ENCODE results near the gene FOXD4.
"Not testable (repeated sequence)": the region's sequence is repeated elsewhere in the genome, so short reads cannot be mapped to it uniquely, and the experiment has no call there.

DNA sequence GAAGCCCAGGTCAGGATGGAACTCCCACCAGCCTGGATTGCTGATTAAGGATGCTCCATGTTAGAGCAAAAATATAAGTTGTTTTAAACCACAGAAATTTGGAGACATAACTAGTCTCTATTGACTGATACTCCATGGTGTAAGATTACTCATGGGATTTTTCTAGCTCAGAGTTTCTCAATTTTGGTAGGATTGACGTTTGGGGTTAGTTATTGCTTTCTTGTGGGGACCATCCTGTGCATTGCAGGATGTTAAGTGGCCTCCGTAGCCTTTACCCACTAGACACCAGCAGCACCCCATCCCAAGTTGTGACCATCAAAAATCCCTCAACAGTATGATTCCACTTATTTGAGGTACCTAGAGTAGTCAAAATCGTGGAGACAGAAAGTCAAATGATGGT, 19.4 kb downstream of the FOXD4 start:
- TF ChIP-seq RFX5 (IDR thresholded peaks at IDR 0.05; ENCODE audit: borderline replicate concordance, low read depth, low read length); ASH2L (IDR thresholded peaks at IDR 0.05; ENCODE audit: low read length); JUND (IDR thresholded peaks at IDR 0.05; ENCODE audit: low read length): not testable (repeated sequence)
- TF ChIP-seq, protein P1, sequence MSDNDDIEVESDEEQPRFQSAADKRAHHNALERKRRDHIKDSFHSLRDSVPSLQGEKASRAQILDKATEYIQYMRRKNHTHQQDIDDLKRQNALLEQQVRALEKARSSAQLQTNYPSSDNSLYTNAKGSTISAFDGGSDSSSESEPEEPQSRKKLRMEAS (IDR thresholded peaks at IDR 0.05) = not testable (repeated sequence)
- TF ChIP-seq, protein P2, sequence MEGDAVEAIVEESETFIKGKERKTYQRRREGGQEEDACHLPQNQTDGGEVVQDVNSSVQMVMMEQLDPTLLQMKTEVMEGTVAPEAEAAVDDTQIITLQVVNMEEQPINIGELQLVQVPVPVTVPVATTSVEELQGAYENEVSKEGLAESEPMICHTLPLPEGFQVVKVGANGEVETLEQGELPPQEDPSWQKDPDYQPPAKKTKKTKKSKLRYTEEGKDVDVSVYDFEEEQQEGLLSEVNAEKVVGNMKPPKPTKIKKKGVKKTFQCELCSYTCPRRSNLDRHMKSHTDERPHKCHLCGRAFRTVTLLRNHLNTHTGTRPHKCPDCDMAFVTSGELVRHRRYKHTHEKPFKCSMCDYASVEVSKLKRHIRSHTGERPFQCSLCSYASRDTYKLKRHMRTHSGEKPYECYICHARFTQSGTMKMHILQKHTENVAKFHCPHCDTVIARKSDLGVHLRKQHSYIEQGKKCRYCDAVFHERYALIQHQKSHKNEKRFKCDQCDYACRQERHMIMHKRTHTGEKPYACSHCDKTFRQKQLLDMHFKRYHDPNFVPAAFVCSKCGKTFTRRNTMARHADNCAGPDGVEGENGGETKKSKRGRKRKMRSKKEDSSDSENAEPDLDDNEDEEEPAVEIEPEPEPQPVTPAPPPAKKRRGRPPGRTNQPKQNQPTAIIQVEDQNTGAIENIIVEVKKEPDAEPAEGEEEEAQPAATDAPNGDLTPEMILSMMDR (IDR thresholded peaks at IDR 0.05; ENCODE audit: control extremely low read depth in 1 of 3, insufficient read depth in 1 of 3, low read depth in 1 of 3, low read length in 3 of 3) = not testable (repeated sequence)

Measured in H1 (cell line).